ENCODE measurements around the gene USP4.

Gene USP4

GRCh38 chr3:49295489-49296058 lies 44.3 kb downstream of the USP4 start:
- peak; percentile 53 for DNase-seq (ENCODE audit: low read depth)

DNA sequence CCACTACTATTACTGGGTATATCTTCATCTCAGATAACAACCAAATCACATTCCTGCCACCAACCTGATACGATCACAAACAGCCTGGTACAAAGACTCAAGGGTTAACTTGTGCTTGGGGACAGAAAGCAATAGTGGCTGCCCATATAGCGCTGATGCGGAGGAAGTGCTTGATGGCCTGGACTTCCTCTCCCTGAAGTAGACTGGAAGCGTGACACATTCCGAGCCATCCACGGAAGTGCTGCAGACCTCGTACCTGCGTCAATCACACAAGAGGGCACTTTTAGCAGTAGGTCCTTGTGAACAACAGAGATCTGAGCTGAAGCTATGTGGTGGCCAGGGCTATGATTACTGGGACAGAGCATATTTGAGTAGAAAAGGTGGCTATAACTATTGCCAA lies 45.5 kb downstream of the USP4 start:
- DNase-seq (ENCODE audit: low read depth): no peak

DNA sequence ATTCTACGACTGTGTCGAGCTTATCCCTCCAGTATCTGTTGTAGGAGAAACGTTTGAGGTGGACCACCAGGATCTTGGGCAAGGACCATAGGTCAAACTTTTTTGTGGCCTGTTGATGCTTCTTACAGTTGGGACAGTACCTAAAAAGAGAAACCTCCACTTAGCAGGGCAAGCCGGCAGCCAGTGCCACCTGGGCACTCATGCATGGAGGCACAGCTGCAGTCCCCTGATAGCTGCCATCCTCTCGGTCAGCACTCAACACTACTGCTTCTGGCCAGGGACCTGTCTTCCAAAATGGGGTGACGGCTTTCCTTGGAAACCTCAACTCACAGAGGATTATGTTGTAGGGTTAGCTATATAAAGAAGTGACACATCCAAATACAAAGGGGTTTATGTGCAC lies 55.9 kb downstream of the USP4 start:
- DNase-seq (ENCODE audit: low read depth): no peak

DNA sequence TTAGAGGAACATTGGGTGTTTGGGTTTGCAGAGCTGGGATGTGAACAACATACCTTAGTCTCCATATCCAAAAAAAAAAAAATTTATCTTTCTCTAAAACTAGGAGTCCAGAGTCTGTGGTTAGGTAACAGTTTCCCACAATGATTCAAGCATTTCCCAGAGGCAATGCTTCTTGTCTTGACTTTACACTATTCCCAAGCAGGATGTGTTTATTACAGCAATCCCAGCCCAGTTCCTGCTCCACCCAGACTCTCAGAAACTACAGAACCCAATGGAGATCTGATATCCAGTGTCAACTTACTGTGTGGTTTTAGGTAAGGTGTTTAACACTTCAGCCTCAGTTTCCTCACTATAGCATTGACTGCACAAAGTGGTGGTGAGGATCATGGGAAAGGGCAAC lies 60.5 kb downstream of the USP4 start:
- peak; percentile 91 for DNase-seq (ENCODE audit: low read depth)

GRCh38 chr3:49278548-49278947 lies 61.3 kb downstream of the USP4 start:
- DNase-seq (ENCODE audit: low read depth): peak; percentile 89

GRCh38 chr3:49277383-49277775 lies 62.5 kb downstream of the USP4 start:
- peak; percentile 41 for DNase-seq (ENCODE audit: low read depth)

GRCh38 chr3:49276475-49277382 lies 63.1 kb downstream of the USP4 start, which contains the start of gene C3orf62:
Gene C3orf62, minus strand, starts transcription at chr3:49277232. Its CDS starts 360 bp downstream, at chr3:49276872.
- DNase-seq (ENCODE audit: low read depth): peak; percentile 77

DNA sequence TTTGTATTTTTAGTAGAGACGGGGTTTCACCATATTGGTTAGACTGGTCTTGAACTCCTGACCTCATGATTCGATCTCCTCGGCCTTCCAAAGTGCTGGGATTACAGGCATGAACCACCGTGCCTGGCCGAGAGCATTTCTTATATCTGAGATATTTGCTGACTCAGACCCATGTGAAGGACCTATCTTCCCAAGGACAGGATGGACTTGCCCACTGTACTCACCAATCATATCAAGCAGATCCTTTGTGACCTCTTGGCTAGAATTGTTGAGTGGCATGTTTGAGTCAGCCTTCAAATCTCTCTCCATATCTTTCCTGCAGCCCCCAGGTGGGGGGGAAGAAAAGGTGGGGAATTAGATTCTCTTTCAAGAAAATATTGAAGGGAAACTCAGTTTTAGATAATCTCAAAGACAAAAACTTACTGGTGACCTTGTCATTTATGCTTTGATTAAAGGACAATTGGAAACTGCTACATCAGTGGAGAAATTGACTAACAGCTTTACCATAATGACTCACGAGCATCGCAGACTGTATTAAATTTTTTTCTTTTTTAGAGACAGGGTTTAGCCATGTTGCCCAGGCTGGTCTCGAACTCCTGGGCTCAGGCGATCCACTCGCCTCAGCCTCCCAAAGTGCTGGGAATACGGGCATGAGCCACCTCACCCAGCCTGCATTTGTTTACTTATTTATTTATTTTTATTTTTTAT lies 65.9 kb downstream of the USP4 start:
- peak; percentile 85 for DNase-seq (ENCODE audit: low read depth)

DNA sequence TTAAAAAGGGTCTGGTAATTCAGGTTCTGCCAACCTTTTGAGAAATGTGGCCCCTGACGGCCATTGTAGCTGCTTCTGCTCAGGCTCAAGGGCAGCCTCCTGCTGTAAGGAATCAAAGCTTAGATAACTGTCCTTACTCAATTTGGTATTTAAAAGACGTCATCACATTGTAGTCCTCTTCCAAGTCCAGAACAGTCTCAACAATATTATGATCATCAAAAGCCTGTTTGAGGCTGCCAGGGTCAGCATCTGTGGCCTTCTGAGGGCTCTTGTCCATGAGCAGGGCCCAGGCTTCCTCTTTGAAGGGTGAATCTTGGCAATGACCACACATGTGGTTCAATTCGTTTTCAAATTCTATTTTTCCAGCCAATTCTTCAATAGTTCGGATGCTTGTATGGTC lies 68.8 kb downstream of the USP4 start:
- DNase-seq (ENCODE audit: low read depth): peak; percentile 39

DNA sequence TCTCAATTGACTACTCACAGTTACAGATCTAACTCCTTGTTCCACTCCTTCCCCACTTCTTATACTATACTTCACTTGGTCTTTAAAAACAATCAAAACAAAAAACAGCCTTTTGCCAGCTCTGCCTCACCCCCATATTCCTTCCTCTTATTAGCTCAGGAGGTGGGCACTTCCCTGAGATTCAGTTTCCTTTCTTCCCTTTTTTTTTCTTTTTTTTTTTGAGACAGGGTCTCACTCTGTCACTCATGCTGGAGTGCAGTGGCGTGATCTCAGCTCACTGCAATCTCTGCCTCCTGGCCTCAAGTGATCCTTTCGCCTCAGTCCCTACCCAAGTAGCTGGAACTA lies 69.7 kb downstream of the USP4 start:
- DNase-seq (ENCODE audit: low read depth): no peak

GRCh38 chr3:49269443-49270155 lies 70.3 kb downstream of the USP4 start:
- no peak for DNase-seq (ENCODE audit: low read depth)

DNA sequence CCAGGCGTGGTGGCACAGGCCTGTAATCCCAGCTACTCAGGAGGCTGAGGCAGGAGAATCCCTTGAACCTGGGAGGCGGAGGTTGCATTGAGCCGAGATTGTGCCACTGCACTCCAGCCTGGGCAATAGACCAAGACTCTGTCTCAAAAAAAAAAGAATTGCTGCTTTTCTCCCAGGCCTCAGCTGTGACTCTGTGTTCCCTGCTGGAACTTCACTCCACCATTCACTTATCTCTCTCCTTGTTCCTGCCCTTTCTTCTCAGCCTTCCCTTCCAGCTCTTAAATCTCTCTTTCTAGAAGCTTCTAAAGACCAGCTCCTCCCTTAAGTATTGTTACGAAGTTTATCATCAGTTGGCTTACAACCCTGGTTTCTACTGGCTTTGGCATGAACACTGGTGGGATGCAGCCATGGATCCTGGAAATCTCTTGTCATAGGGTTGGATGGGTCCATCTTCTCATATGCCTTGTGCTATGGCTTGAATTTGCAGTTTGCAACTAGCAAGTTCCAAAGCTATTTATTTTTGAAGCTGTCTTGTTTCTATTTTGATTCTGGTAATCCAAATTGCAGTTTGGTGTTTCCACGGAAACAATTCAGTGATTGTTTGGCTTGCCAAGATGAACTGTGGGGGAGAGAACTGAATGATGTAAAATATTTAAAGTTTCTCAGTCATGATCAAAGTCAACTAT lies 73.3 kb downstream of the USP4 start:
- DNase-seq (ENCODE audit: low read depth): peak; percentile 26

DNA sequence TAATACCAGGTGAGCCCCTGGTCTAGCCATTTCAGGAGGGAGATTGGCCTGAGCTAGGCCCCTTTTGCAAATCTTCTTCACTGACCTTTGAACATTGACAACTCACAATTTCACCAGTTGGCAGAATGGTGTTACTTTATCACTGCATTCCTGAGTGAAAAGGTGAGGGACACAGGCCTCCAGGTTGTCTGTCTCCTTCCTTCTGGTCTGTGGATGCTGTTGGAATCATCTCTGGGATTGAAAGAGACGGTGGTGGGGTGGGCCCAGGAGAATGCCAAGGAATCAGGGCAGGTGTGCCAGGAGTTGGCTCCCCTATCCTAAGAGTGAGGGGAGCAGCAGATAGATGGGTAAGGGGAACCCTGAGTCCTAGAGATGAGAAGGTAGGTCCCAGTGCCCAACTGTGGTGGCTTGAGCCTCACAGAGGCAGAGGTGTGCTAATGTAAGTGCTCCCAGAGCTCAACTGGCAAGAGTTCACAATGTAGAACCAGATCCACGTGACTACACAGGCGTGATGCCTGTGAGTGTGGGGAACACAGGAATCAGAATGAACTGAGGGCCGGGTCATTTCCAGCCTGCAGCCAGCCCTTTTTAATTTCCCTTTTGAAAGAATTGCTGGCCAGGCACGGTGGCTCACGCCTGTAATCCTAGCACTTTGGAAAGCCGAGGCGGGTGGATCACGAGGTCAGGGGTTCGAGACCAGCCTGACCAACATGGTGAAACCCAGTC lies 74.0 kb downstream of the USP4 start:
- no peak for DNase-seq (ENCODE audit: low read depth)

DNA sequence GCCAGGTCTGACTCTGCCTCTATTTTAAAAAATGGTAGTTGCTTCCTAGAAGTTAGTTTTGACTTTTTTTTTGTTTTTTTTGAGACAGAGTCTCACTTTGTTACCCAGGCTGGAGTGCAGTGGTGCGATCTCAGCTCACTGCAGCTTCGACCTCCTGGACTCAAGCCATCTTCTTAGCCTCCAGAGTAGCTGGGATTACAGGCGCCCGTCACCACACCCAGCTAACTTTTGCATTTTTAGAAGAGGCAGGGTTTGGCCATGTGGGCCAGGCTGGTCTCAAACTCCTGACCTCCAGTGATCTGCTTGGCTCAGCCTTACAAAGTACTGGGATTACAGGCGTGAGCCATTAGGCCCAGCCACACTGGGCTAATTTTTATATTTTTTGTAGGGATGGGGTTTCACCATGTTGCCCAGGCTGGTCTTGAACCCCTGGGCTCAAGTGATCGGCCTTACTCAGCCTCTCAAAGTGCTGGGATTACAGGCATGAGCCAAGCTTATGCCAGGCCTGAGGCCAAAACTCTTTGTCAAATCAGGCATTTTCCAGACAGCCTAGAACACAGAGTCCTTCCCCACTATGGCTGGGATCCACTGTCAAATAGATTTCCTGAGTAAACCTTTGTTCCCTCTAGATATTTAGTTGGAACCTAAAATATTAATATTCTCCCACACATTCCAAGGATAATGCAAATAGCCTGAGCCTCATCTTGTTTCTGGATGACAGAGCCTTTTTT lies 76.5 kb downstream of the USP4 start:
- DNase-seq (ENCODE audit: low read depth): peak; percentile 59

DNA sequence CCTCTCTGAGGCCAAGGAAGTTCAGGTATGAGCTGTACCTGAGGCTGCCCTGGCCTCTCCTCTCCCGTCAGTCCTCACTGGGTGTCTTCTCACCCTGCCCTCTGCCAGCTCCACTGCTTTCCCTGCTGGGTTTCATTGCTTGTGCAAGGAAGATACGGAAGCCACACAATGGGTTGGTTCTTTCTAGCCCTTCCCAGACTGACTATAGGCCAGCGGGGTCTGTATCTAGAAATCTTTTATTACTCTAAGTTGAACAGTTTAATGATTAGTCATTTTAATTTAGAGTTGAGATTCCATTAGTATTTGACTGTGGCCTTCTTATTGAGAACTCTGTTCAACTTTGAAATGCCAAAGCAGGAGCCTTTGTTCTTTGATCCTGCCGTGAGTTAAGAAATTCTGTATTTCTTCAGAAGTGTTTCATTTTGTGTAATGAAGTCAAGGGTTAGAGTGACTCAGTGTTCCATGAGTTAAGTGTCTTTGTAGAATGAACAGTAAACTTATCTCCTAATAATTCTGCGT lies 79.0 kb downstream of the USP4 start:
- peak; percentile 75 for DNase-seq (ENCODE audit: low read depth)

GRCh38 chr3:49257187-49257586 lies 82.7 kb downstream of the USP4 start:
- no peak for DNase-seq (ENCODE audit: low read depth)

DNA sequence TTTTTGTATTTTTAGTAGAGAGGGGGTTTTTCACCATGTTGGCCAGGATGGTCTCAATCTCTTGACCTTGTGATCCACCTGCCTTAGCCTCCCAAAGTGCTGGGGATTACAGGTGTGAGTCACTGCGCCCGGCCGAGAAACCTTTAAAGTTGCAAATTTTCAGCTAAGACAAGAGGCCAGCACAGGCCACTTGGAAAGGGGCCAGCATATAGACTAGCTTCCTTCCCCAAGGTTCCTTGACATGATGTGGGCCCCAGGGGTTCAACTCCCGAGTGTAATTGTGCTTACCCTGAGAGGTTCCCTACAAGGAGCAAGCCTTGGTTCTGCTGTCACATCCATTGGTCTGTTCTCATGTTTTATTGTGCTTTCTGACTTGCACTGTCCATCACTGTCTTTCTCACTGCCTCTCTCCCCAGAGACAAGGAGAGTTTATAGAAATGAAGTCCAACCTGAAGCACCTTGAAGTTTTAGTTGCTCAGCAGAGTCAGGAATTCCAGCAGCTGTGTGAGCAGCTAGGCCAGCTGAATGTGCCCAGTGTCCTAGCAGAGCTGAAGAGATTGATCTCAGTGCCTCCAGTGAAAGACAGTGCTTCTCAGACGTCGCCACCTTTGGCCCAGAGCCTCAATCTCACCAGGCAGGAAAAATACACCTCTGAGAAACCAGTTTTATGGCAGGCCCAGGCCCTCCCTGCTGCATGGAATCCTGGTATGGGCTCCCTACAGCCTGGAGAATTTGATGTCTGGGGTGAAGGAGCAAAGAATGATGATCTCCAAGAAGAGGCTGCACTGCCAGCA lies 83.9 kb downstream of the USP4 start:
- no peak for DNase-seq (ENCODE audit: low read depth)

DNA sequence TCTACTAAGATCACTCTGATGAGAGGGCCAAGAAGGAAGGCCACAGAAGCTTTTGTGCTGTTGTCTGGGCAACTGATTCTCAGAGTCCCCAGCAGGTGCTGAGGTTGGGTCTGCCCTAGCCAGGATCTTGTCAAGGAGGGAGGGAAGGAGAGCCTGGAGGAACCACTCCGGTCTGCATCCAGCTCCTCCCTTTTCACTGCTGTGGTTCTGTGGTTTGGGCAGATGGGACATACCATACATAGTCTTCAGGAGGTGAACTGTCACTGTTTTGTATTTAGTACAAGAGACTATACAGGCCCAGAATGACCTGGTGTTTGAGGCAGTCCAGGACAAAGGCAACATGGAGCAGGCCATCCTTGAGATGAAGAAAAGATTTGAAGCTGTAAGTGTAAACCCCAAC lies 84.7 kb downstream of the USP4 start:
- DNase-seq (ENCODE audit: low read depth): peak; percentile 84

- DNase-seq (ENCODE audit: low read depth): no peak
Observed at GRCh38 chr3:49253512-49253911, 86.3 kb downstream of the USP4 start.

Data from amniotic epithelial cell (primary cell).